Dermis blood vessel endothelial cell (primary cell): ENCODE data around the gene ASCC2. TPM values are rescaled to one million over a fixed set of nuclear protein-coding genes. Genes with fewer than 3 reads are reported as not detected.

Experiments used
- DNase-seq: peaks from one replicate; pipeline ENCODE4 v3.0.0; 2010
- total RNA-seq: library from RNA; depleted of rRNA; stranded (reverse); fragments of >200 nt; gene quantifications from 2 replicates; pipeline ENCODE4 v1.2.3, GENCODE V29; 2014

ASCC2 gene
- total RNA-seq, 1 donor from 2014 or later = 24.2 TPM

DNA sequence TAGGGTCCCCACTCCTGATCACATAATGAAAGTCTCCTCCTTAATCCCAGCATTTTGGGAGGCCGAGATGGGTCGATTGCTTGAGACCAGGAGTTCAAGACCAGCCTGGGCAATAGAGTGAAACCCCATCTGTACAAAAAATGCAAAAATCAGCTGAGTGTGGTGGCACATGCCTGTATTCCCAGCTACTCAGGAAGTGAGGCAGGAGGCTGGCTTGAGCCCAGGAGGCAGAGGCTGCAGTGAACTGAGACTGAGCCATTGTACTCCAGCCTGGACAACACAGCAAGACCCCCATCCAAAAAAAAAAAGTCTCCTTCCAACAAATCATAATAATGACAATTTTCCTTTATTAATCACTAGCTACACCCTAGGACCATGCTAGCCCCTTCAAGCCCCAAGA is 86.4 kb downstream of the ASCC2 start:
- DNase-seq = no peak

DNA sequence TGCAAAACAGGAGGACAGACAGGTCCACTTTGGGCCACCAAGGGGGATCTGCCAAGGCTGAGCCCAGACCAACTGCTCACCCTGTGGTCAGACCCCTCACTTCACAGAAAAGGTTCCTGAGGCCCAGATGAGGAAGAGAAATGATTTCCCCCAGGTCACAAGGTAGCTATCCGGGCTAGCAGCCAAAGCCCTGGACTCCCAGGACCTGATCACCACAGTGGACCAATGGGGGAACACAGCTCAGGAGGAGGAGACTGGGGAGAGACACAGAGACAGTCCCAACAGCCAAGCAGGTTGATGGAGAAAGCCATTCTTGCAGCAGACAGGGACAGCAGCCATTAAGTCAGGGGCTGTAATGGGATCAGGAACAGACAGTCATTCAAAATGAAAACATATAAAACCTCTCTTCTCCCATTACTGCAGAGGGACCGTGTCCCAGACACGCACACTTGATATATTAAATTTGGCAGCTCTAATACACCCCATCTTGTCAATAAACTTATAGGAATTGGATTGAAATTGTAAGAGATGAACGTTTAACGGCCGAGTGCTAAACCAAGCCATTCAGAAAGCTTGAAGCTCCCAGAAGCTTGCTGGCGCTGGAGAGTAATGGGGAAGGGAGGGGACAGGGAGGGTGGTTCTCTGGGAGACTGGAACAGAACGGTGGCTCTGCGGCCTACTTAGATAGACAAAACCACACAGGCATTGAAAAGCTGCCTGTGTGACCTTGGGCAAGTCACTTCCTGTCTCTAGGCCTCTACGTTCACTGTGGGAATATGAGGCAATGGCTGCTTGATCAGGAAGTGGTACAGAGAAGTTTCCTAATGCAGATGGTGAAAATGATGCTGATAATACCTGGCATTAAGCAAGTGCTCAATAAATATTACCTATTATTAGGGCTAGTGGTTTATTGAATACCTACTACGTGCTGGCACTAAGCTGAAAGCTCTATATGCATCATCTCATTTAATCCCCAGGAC is 87.2 kb downstream of the ASCC2 start:
- DNase-seq = peak; percentile 12

DNA sequence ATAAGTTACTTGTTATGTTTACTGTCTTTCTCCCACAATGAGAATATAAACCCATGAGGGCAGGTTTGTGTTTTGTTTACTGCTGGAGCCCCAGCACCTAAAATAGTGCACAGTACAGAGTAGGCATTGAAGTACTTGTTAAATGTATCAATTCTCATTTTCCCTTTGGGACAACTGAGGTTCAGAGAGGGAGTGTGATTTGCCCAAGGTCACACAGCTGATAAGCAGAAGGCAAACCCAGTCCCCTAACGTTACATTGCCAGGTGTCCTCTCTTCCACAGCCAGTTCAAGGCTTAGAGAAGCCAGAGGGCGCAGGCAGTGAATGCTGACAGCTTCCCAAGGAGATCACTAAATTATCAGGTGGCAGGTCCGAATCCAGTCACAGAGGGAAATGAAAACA is 88.0 kb downstream of the ASCC2 start:
- no peak for DNase-seq

DNA sequence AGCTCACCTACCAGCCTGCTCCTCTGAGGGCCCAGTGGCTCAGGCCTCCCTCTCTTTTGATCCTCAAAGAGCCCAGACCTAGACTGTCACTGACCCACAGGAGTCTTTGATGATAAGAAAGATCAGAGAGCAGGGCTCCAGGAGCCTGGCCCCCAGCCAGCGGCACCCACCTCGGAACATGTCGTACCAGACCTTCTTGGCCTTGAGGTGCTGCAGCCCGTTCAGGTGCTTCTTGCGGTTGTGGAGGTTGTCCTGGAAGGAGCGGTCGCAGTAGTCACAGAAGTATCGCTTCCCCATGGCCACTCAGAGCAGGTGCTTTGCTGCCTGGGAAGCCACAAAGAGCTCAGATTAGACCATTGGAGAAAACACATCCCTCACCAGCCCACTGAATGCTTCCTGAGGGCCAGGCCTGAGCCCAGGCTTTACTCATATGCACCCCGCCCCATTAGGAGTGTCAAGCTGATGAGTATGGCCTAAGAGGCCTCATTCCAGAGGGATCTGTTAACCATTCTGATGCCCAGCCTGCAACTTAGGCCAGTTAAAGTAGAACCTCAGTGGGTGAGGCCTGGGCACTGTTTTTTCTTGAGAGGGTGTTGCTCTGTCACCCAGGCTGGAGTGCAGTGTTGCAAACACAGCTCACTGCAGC is 89.7 kb downstream of the ASCC2 start:
- DNase-seq = no peak

DNA sequence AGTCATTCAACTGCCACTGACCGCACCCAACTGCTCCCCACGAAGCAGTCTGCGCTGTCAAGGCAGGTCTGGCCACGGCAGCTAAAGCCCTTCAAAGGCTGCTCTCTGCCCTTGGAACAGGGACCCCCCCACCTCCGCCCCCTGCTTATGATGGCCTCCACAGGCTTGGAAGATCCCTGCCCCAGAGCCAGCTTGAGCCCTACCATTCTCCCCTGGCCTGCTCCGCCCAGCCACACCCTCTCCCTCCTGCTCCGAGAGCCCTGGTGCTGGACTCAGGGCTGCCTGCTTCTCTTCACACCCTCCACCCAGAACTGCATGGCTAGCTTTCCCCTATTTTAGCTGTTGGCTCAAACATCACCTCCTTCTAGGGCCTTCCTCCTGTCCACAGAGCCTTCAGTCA is 90.2 kb downstream of the ASCC2 start:
- no peak for DNase-seq

DNA sequence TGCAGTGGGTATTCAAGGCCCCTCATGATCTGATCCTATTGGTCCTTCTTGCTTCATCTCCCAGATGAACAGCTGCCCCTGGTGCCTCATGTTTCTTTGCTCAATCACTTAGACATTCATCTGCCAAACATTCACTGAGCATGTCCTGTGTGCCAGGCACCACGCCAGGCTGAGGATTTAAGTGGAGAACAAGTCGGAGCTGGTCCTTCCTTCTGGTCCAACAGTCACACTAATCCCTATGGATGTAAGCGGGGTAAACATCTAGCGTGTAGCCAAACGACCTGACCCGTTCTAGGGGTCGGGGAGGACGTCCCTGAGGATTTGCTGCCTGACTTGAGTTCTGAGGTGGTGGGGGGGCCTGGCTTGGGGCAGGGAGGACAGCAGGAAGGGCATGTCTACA is 93.2 kb downstream of the ASCC2 start:
- DNase-seq = no peak

DNA sequence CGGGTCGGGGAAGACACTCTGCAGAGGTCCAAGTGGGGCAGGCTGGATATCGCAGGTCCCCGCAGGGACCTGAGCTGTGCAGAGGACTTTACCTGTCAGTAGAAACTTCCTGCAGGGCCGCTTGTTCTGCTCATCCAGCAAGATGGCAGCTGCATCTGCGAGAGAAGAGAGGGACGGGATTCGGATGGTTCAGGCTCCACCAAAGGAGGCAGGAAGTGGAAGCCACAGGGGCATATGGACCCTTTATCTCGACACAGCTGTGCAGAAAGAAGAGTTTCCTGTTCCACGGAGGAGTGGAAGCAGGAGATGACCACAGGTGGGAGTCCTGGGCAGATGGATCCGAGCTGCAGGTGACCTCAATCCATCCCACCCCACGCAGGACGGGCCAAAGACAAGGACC is 95.7 kb downstream of the ASCC2 start:
- DNase-seq = no peak

DNA sequence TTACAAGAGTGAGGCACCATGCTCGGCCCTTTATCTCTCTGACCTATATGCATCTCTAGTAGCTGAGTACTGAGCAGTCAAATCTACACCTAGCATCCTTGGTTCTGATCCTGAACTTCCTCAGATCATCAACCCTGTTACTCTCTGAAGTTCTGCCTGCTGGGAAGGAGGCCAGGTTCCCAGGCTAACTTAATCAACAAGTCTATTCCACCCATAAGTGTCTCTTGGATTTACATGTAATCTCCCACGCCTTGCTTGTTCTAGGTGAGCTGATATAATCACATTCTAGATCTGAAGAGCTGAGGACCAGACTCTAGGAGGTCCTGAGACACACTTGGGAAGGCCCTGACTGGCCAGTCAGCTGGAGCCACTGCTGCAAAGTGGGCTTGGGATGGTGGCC is 96.1 kb downstream of the ASCC2 start:
- DNase-seq = no peak

DNA sequence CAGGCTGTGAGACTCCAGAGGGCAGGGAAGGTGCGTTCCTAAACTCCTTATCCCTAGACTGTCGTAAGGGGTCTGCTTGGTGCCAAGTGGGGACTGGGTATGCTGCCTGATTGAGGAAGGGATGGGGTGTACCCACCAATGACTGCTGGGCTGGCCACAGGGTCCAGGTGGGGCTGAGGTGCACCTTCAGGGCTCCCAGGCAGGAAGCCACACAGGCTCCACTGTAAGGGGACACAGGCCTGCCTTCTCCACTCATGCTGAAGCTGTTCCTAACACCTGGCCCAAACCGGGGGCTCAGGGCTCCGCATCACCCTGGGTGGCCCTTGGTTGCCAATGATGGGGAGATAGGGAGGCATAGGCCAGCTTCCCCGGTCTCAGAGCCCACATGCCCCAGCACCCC is 97.9 kb downstream of the ASCC2 start:
- no peak for DNase-seq

DNA sequence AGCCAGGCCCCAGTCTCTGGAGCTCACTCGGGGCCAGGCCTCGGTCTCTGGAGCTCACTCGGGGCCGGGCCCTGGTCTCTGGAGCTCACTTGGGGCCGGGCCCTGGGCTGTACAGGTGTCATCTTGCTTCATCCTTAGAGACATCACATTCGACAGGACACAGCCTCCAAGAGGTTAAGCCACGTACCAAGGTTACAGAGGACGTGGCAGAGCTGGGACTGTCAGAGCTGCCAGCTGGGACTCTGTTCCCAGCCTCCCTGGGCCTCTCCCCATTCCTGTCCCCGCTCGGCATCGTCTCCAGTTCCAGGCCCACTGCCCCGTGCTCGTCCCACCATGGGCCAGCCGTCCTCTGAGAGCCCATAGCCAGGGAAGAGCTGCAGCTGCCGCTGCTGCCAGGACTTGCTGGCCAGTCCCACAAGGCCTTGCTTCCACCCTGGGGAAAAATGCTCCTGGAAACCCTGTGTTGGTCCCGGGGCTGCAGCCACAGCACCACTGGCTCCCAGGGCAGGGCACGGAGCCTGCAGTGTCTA is 98.7 kb downstream of the ASCC2 start:
- no peak for DNase-seq

Other genes starting within 250 kb of the ASCC2 start
- gene NF2, start 234.6 kb downstream of the ASCC2 start, total RNA-seq = 66.4 and 103 TPM in 2 replicates
- not detected in 2 replicates for gene CABP7, start 118.3 kb downstream of the ASCC2 start, total RNA-seq
- 21.5 and 23.5 TPM in 2 replicates for gene ZMAT5, start 71.3 kb downstream of the ASCC2 start, total RNA-seq
- 50.5 and 67.6 TPM in 2 replicates for gene UQCR10, start 70.9 kb downstream of the ASCC2 start, total RNA-seq
- 41.4 and 42.7 TPM in 2 replicates for gene MTMR3, start 44.9 kb upstream of the ASCC2 start, total RNA-seq
- gene HORMAD2, start 242.2 kb upstream of the ASCC2 start, total RNA-seq = not detected in 2 replicates